HG03175 (cell line): ENCODE results near the gene DNAAF6.

Experiments used
- ATAC-seq: cut with Tn5 transposase; IDR thresholded peaks from one replicate; pipeline ENCODE4 v1.9.1; 2021; ENCODE audit warnings: mild to moderate bottlenecking, moderate library complexity; ENCODE audit not compliant: unreplicated experiment

DNAAF6 gene

GRCh38 chrX:107290019-107290418 is 83.6 kb downstream of the DNAAF6 start:
- no peak for ATAC-seq

- no peak for ATAC-seq
Observed at GRCh38 chrX:107293056-107293455, 86.6 kb downstream of the DNAAF6 start.
